ENCODE measurements around the gene PROCA1. TPM values are rescaled to one million over a fixed set of nuclear protein-coding genes. Genes with fewer than 3 reads are reported as not detected.

Gene PROCA1
- total RNA-seq, 1 experiment from 2014 or later: 14.2 TPM

GRCh38 chr17:28735242-28735722 is 23.6 kb upstream of the PROCA1 start:
- no peaks in the 10 kb centered on the region for H4K20me1 ChIP-seq (ENCODE audit: insufficient read depth)
- H3K27me3 ChIP-seq (ENCODE audit: insufficient read depth, low read depth): no peaks in the 10 kb centered on the region
- BruUV-seq (replicated peaks): no TSS peak
- no peaks in the 10 kb centered on the region; the same call in 1 of the 2 replicates for H3K36me3 ChIP-seq (ENCODE audit: low read depth)
- 0 out of 2 replicates have a peak overlapping the region, but pooled peaks have one; percentile 40 for H3K27ac ChIP-seq
- peak; percentile 73 to 85 for DNase-seq
- H3F3A ChIP-seq (ENCODE audit: insufficient read depth, low read depth): peaks cover 20% of the 10 kb centered on the region
- TF ChIP-seq CTCF (conservative IDR thresholded peaks at IDR 0.05): no peak; the same call in 1 of the 2 replicates
- no peak for TF ChIP-seq EZH2 (IDR thresholded peaks at IDR 0.05; ENCODE audit: low read depth)
- no peaks in the 10 kb centered on the region for H3K79me2 ChIP-seq (ENCODE audit: low read depth)
- H2AFZ ChIP-seq: no peak overlapping the region
- peaks cover 21% of the 10 kb centered on the region for H3K4me1 ChIP-seq (replicated peaks; ENCODE audit: insufficient read depth)
- H3K4me2 ChIP-seq: peak overlapping the region; percentile 49
- intact Hi-C loops (cut with micrococcal nuclease; ENCODE audit: unreplicated experiment): loop anchor here (1.0 kb wide), 1 partner anchor 8 kb away; no protein-coding TSS in a partner anchor
- no peaks in the 10 kb centered on the region for H3K9me2 ChIP-seq (ENCODE audit: insufficient read depth)
- ChIA-PET CTCF (interaction anchor here (0.6 to 0.9 kb wide), 6 partner anchors 8 to 1187 kb away, joined by 3 to 5 read pairs (median 3); partner anchors contain the start of genes ABHD15 and TLCD1), POLR2A (ENCODE audit: unreplicated experiment) (interaction anchor here (1.1 kb wide), 1 partner anchor 216 kb away, joined by 4 read pairs; the partner anchor contains the start of gene PHF12)
- no peaks in the 10 kb centered on the region; the same call in 1 of the 2 replicates for H3K9me3 ChIP-seq (ENCODE audit: insufficient read depth, low read depth)
- H3K4me3 ChIP-seq: no peak overlapping the region

GRCh38 chr17:28734712-28735241 is 23.1 kb upstream of the PROCA1 start:
- POLR2A ChIA-PET (ENCODE audit: unreplicated experiment): interaction anchor here (1.1 kb wide), 1 partner anchor 217 kb away, joined by 4 read pairs; the partner anchor contains the start of gene PHF12

More at GRCh38 chr17:28734712-28735241, 23.1 kb upstream of the PROCA1 start:
- no peak for TF ChIP-seq CTCF (conservative IDR thresholded peaks at IDR 0.05)
- TF ChIP-seq EZH2 (IDR thresholded peaks at IDR 0.05; ENCODE audit: low read depth): no peak
- CTCF ChIA-PET: interaction anchor here (0.6 to 0.9 kb wide), 4 partner anchors 8 to 832 kb away, joined by 3 to 4 read pairs (median 3); partner anchors contain the start of genes ABHD15 and TLCD1
- Histone ChIP-seq H3F3A (ENCODE audit: insufficient read depth, low read depth) (peaks cover 21% of the 10 kb centered on the region), H3K9me3 (ENCODE audit: insufficient read depth, low read depth) (no peaks in the 10 kb centered on the region; the same call in 1 of the 2 replicates), H3K4me3 (no peak overlapping the region), H3K4me2 (peak overlapping the region; percentile 49), H2AFZ (no peak overlapping the region), H3K36me3 (ENCODE audit: low read depth) (no peaks in the 10 kb centered on the region; the same call in 1 of the 2 replicates), H3K4me1 (replicated peaks; ENCODE audit: insufficient read depth) (peaks cover 24% of the 10 kb centered on the region), H3K27me3 (ENCODE audit: insufficient read depth, low read depth) (no peaks in the 10 kb centered on the region), H4K20me1 (ENCODE audit: insufficient read depth) (no peaks in the 10 kb centered on the region), H3K79me2 (ENCODE audit: low read depth) (peaks cover 2% of the 10 kb centered on the region), H3K9me2 (ENCODE audit: insufficient read depth) (no peaks in the 10 kb centered on the region), H3K27ac (no peak overlapping the region)
- intact Hi-C loops (cut with micrococcal nuclease; ENCODE audit: unreplicated experiment): loop anchor here (1.0 kb wide), 1 partner anchor 9 kb away; no protein-coding TSS in a partner anchor
- no peak for DNase-seq
- no TSS peak for BruUV-seq (replicated peaks)
